IMR-90 (cell line): ENCODE data around the gene AKAP1. TPM values are rescaled to one million over a fixed set of nuclear protein-coding genes. Genes with fewer than 3 reads are reported as not detected.

Experiments
- ATAC-seq: fragments of 200-7000 bp; cut with Tn5 transposase; 2 replicates; pipeline ENCODE4 v1.9.1; 2020; ENCODE audit warnings: low read depth, mild to moderate bottlenecking, moderate library complexity
- Bru-seq: library from RNA; stranded (reverse); fragments of 400-500 nt; gene quantifications from one replicate; lab custom pipeline; 2021; lab: Mats Ljungman, UMichigan
- BruChase-seq, 2 experiments: library from RNA; stranded (reverse); fragments of 400-500 nt; gene quantifications; one replicate each; lab custom pipeline; 2021; lab: Mats Ljungman, UMichigan
- BruUV-seq: library from RNA; stranded (reverse); fragments of 400-500 nt; replicated peaks from 2 replicates; lab custom pipeline; 2021; lab: Mats Ljungman, UMichigan
- CTCF ChIA-PET: fragments of 300-600 bp; formaldehyde crosslinking; extraction: SDS; loops from one replicate; lab custom pipeline; 2021; ENCODE audit warnings: antibody characterized with exemption; lab: Yijun Ruan, JAX
- POLR2A ChIA-PET: fragments of 300-600 bp; sonication (Branson Sonifier 250); formaldehyde crosslinking; loops from one replicate; lab custom pipeline; 2022; ENCODE audit warnings: antibody characterized with exemption; ENCODE audit not compliant: unreplicated experiment; lab: Charles Lee
- DNase-seq: peaks from one replicate; pipeline ENCODE4 v3.0.0; 2013
- H2AFZ ChIP-seq: replicated peaks from 2 replicates; pipeline ENCODE3; 2013; ENCODE audit warnings: low read length, mild to moderate bottlenecking; ENCODE audit not compliant: poor library complexity
- H2AK5ac ChIP-seq: 2 replicates; pipeline ENCODE4 v1.6.1; 2013; ENCODE audit warnings: low read depth, low read length, inconsistent platforms
- H2AK9ac ChIP-seq: replicated peaks from 2 replicates; pipeline ENCODE3; 2013; ENCODE audit warnings: mild to moderate bottlenecking, low read depth, low read length, moderate library complexity; ENCODE audit not compliant: poor library complexity
- H2BK120ac ChIP-seq: 2 replicates; pipeline ENCODE4 v1.6.1; 2013; ENCODE audit warnings: low read depth, low read length, inconsistent platforms
- H2BK15ac ChIP-seq: 3 replicates; pipeline ENCODE4 v1.6.1; 2013; ENCODE audit warnings: low read depth, low read length, inconsistent platforms
- H2BK20ac ChIP-seq: 2 replicates; pipeline ENCODE4 v1.6.1; 2013; ENCODE audit warnings: low read depth, mild to moderate bottlenecking, inconsistent platforms, low read length, moderate library complexity
- H2BK5ac ChIP-seq: 2 replicates; pipeline ENCODE4 v1.6.1; 2013; ENCODE audit warnings: mild to moderate bottlenecking, low read depth, low read length, inconsistent platforms; ENCODE audit not compliant: poor library complexity, severe bottlenecking
- H3K14ac ChIP-seq: replicated peaks from 2 replicates; pipeline ENCODE4 v1.6.1; 2013; ENCODE audit warnings: low read depth, low read length, inconsistent platforms
- H3K18ac ChIP-seq: 2 replicates; pipeline ENCODE4 v1.6.1; 2013; ENCODE audit warnings: low read depth, low read length, control low read depth
- H3K23ac ChIP-seq: 2 replicates; pipeline ENCODE4 v1.6.1; 2013; ENCODE audit warnings: low read depth, low read length, inconsistent platforms
- H3K27ac ChIP-seq: 2 replicates; pipeline ENCODE4 v1.5.1; 2013; ENCODE audit warnings: mild to moderate bottlenecking, control low read depth, low read length; ENCODE audit not compliant: insufficient read depth
- H3K27me3 ChIP-seq: 2 replicates; pipeline ENCODE4 v1.6.1; 2013; ENCODE audit warnings: low read length; ENCODE audit not compliant: control insufficient read depth, insufficient read depth
- H3K36me3 ChIP-seq: 2 replicates; pipeline ENCODE4 v1.6.1; 2013; ENCODE audit warnings: low read length, mixed read lengths; ENCODE audit not compliant: control insufficient read depth, insufficient read depth
- H3K4ac ChIP-seq: 2 replicates; pipeline ENCODE4 v1.6.1; 2013; ENCODE audit warnings: low read depth, low read length, inconsistent platforms
- H3K4me1 ChIP-seq: 2 replicates; pipeline ENCODE4 v1.6.1; 2013; ENCODE audit warnings: low read length, mixed read lengths; ENCODE audit not compliant: control insufficient read depth, insufficient read depth
- H3K4me2 ChIP-seq: 2 replicates; pipeline ENCODE4 v1.6.1; 2013; ENCODE audit warnings: low read depth, mild to moderate bottlenecking, control low read depth, low read length, moderate library complexity
- H3K4me3 ChIP-seq: 2 replicates; pipeline ENCODE4 v1.5.1; 2013; ENCODE audit warnings: low read depth, mild to moderate bottlenecking, control low read depth, low read length, moderate library complexity; ENCODE audit not compliant: insufficient read depth
- H3K56ac ChIP-seq: 2 replicates; pipeline ENCODE4 v1.6.1; 2013; ENCODE audit warnings: low read length, inconsistent platforms; ENCODE audit not compliant: insufficient read depth; ENCODE audit errors: extremely low read depth
- H3K79me1 ChIP-seq, 2 experiments: 2 replicates each; pipeline ENCODE4 v1.6.1; 2013; ENCODE audit warnings: low read length in 2 of 2, inconsistent platforms in 1 of 2, low read depth in 1 of 2
- H3K9ac ChIP-seq: 2 replicates; pipeline ENCODE4 v1.6.1; 2013; ENCODE audit warnings: low read depth, low read length, control low read depth
- H3K9me1 ChIP-seq: 2 replicates; pipeline ENCODE4 v1.6.1; 2013; ENCODE audit warnings: low read length, inconsistent platforms; ENCODE audit not compliant: insufficient read depth
- H3K9me3 ChIP-seq: 2 replicates; pipeline ENCODE4 v1.6.1; 2013; ENCODE audit warnings: low read length; ENCODE audit not compliant: control insufficient read depth, insufficient read depth
- H4K20me1 ChIP-seq: 2 replicates; pipeline ENCODE4 v1.6.1; 2013; ENCODE audit warnings: low read length, inconsistent platforms; ENCODE audit not compliant: insufficient read depth
- H4K5ac ChIP-seq: 2 replicates; pipeline ENCODE4 v1.6.1; 2013; ENCODE audit warnings: mild to moderate bottlenecking, low read depth, low read length, control low read depth
- H4K8ac ChIP-seq, 2 experiments: 2 replicates each; pipeline ENCODE4 v1.6.1; 2013; ENCODE audit warnings: low read depth in 2 of 2, low read length in 2 of 2, control low read depth in 1 of 2, inconsistent platforms in 1 of 2
- H4K91ac ChIP-seq: 2 replicates; pipeline ENCODE4 v1.6.1; 2013; ENCODE audit warnings: low read depth, low read length, inconsistent platforms; ENCODE audit not compliant: insufficient read depth
- BHLHE40 ChIP-seq: fragments of 150-350 bp; IDR thresholded peaks from 2 replicates; pipeline ENCODE4 v1.6.1; 2016; ENCODE audit warnings: mild to moderate bottlenecking, low read depth, low read length
- CEBPB ChIP-seq: IDR thresholded peaks from 2 replicates; pipeline ENCODE4 v1.6.1; 2012; ENCODE audit warnings: low read depth, low read length, improper control_type of control experiment
- CHD1 ChIP-seq: IDR thresholded peaks from 2 replicates; pipeline ENCODE4 v1.6.1; 2012; ENCODE audit warnings: low read depth, low read length, improper control_type of control experiment
- CTCF ChIP-seq: conservative IDR thresholded peaks from 2 replicates; pipeline ENCODE4 v1.5.1; 2012; ENCODE audit warnings: mild to moderate bottlenecking, low read depth, low read length, improper control_type of control experiment
- FOS ChIP-seq: fragments of 150-350 bp; IDR thresholded peaks from 2 replicates; pipeline ENCODE4 v1.6.1; 2016; ENCODE audit warnings: low read depth, low read length
- MAZ ChIP-seq: IDR thresholded peaks from 2 replicates; pipeline ENCODE4 v1.6.1; 2012; ENCODE audit warnings: low read depth, mild to moderate bottlenecking, low read length, improper control_type of control experiment, moderate library complexity, borderline replicate concordance
- MXI1 ChIP-seq: IDR thresholded peaks from 2 replicates; pipeline ENCODE4 v1.6.1; 2012; ENCODE audit warnings: low read depth, mild to moderate bottlenecking, low read length, moderate library complexity, borderline replicate concordance
- POLR2A ChIP-seq: IDR thresholded peaks from 2 replicates; pipeline ENCODE4 v1.6.1; 2012; ENCODE audit warnings: mild to moderate bottlenecking, low read depth, low read length
- RAD21 ChIP-seq: IDR thresholded peaks from 2 replicates; pipeline ENCODE4 v1.6.1; 2012; ENCODE audit warnings: low read length, improper control_type of control experiment
- SMC3 ChIP-seq: fragments of 150-350 bp; IDR thresholded peaks from 2 replicates; pipeline ENCODE4 v1.6.1; 2016; ENCODE audit warnings: low read depth, mild to moderate bottlenecking, antibody characterized with exemption, low read length, moderate library complexity
- USF2 ChIP-seq: fragments of 150-350 bp; IDR thresholded peaks from 2 replicates; pipeline ENCODE4 v1.6.1; 2017; ENCODE audit warnings: mild to moderate bottlenecking, antibody characterized with exemption, low read length, low read depth
- WGBS, 2 experiments: methylation state at CpG; one replicate each; pipeline versions ENCODE4 v1.1.5 to v1.1.7; 2013; ENCODE audit warnings: missing lambda C conversion rate in 2 of 2; ENCODE audit not compliant: insufficient read length in 1 of 2; ENCODE audit errors: extremely low coverage in 2 of 2; 5-methylcytosine and 5-hydroxymethylcytosine counted together
- dilution Hi-C: fragments of 300-500 bp; cut with HindIII; formaldehyde crosslinking; loops from one replicate; pipeline ENCODE4 v1.14.3; 2018; ENCODE audit warnings: low sequenced_read_pairs; ENCODE audit not compliant: unreplicated experiment
- in situ Hi-C: fragments of 300-500 bp; cut with MboI; formaldehyde crosslinking; loops from 3 replicates; pipeline ENCODE4 v1.14.3; 2019; ENCODE audit warnings: low sequenced_read_pairs, inconsistent platforms, mixed read lengths
- intact Hi-C: fragments of 100-400 bp; cut with micrococcal nuclease; formaldehyde crosslinking; loops from 2 replicates; pipeline ENCODE4 v1.10.0; 2022
- long read RNA-seq: library from polyadenylated mRNA; unstranded; transcript quantifications from one replicate; pipeline ENCODE4 v2.0.0, GENCODE V29; 2021; ENCODE audit not compliant: unreplicated experiment
- polyA plus RNA-seq, 3 experiments: library from polyadenylated mRNA; depleted of rRNA; stranded (reverse); fragments of >200 nt; gene quantifications; 2 replicates each; pipeline ENCODE4 v1.2.3, GENCODE V29; 2012; ENCODE audit warnings: low replicate concordance in 1 of 3
- total RNA-seq: library from RNA; depleted of rRNA; stranded (reverse); fragments of >200 nt; gene quantifications from 2 replicates; pipeline ENCODE4 v1.2.3, GENCODE V29; 2012; rRNA removed

The AKAP1 gene
- total RNA-seq (10.2 and 11.7 TPM in 2 replicates), polyA plus RNA-seq (2012; rRNA removed) (16.4 and 17.4 TPM in 2 replicates), Bru-seq, nascent RNA (percentile 48 among the genes with signal in this experiment), BruChase-seq, experiment 1, labeled RNA remaining after a 6-hour chase (percentile 49 among the genes with signal in this experiment), BruChase-seq, experiment 2, labeled RNA remaining after a 2-hour chase (percentile 50 among the genes with signal in this experiment)
- polyA plus RNA-seq (2012; cell fraction: cytosol; rRNA removed): 15.2 and 24.2 TPM in 2 replicates
- 36.7 and 40.2 TPM in 2 replicates for polyA plus RNA-seq (2012; cell fraction: nucleus; rRNA removed; ENCODE audit: low replicate concordance)
- long read RNA-seq, transcript AKAP1-202 (11 exons, 3,970 nt): major isoform, 12 of 19 reads
- long read RNA-seq, partial matches to known transcripts: 4 of 19 reads
- long read RNA-seq, other reads (novel, unspliced or antisense): 3 of 19 reads

GRCh38 chr17:57084802-57085447 lies at the start of gene AKAP1:
TSS of gene AKAP1 (plus strand) at chr17:57085246. CDS start at chr17:57105465, 20,219 bp downstream.
- intact Hi-C loops (no loop called here), in situ Hi-C loops (no loop called here), dilution Hi-C loops (no loop called here)
- H2BK5ac ChIP-seq: peak within 1 kb of the TSS; percentile 94
- peak within 1 kb of the TSS; percentile 97 for H3K4me2 ChIP-seq
- peak within 1 kb of the TSS; percentile 99 for H3K4me3 ChIP-seq
- ChIA-PET CTCF (interaction anchor here (0.8 kb wide), 1 partner anchor 14 kb away, joined by 3 read pairs; no protein-coding TSS in a partner anchor), POLR2A (interaction anchor here (0.6 kb wide), 1 partner anchor 10 kb away, joined by 3 read pairs; no protein-coding TSS in a partner anchor)
- peak within 1 kb of the TSS; percentile 99 for H3K18ac ChIP-seq
- peak within 1 kb of the TSS; percentile 99 for H3K23ac ChIP-seq
- no peaks in the 10 kb centered on the region for H3K4me1 ChIP-seq
- peak within 1 kb of the TSS; percentile 97 for H4K91ac ChIP-seq
- peak within 1 kb of the TSS; percentile 56; the same call in 1 of the 2 replicates for H2AK5ac ChIP-seq
- 0 out of 2 replicates have a peak, but pooled peaks have one; percentile 3 for TF ChIP-seq BHLHE40
- TF ChIP-seq CHD1: no peak
- no peak for TF ChIP-seq FOS
- no peak for TF ChIP-seq USF2
- peak; percentile 40 for TF ChIP-seq CTCF
- peak; percentile 80; the same call in 1 of the 2 replicates for TF ChIP-seq MAZ
- no peak for TF ChIP-seq RAD21
- TF ChIP-seq MXI1: peak; percentile 94
- peak; percentile 66; the same call in 1 of the 2 replicates for TF ChIP-seq POLR2A
- TF ChIP-seq CEBPB: no peak
- no peak for TF ChIP-seq SMC3
- no TSS peak for BruUV-seq
- WGBS, 2 experiments: 1% methylated on average over 34 of the region's 85 CpGs; no CpG with 5 or more reads in 1 of the 2 experiments
- H3K27ac ChIP-seq: peak within 1 kb of the TSS; percentile 99
- H3K9me1 ChIP-seq: no peaks in the 10 kb centered on the region
- H4K8ac ChIP-seq: peak within 1 kb of the TSS; percentile 95 to 97
- DNase-seq (peak; percentile 90), ATAC-seq (peak; percentile 96)
- H2AFZ ChIP-seq: peak within 1 kb of the TSS; percentile 100
- H4K5ac ChIP-seq: peak within 1 kb of the TSS; percentile 99
- H2BK20ac ChIP-seq: 0 out of 2 replicates have a peak within 1 kb of the TSS, but pooled peaks have one; percentile 45
- H3K14ac ChIP-seq: peak within 1 kb of the TSS; percentile 100
- no peaks in the 10 kb centered on the region for H3K27me3 ChIP-seq
- peak within 1 kb of the TSS; percentile 98 for H3K4ac ChIP-seq
- no peaks in the 10 kb centered on the region for H3K36me3 ChIP-seq
- H2BK120ac ChIP-seq: peak within 1 kb of the TSS; percentile 94
- peaks cover 13 to 15% of the 10 kb centered on the region in 2 experiments; a peak in 2 of 4 replicates for H3K79me1 ChIP-seq
- H3K56ac ChIP-seq: peak within 1 kb of the TSS; percentile 67
- no peaks in the 10 kb centered on the region for H3K9me3 ChIP-seq
- H4K20me1 ChIP-seq: 0 out of 2 replicates have a peak, but pooled peaks cover 4% of the 10 kb centered on the region
- peak within 1 kb of the TSS; percentile 100 for H3K9ac ChIP-seq
- peak within 1 kb of the TSS; percentile 90 for H2AK9ac ChIP-seq
- peak within 1 kb of the TSS; percentile 93; the same call in 1 of the 3 replicates for H2BK15ac ChIP-seq
